ENCODE results near the gene ST3GAL4.
"Not testable (repeated sequence)": the region's sequence is repeated elsewhere in the genome, so short reads cannot be mapped to it uniquely, and the experiment has no call there.

DNA sequence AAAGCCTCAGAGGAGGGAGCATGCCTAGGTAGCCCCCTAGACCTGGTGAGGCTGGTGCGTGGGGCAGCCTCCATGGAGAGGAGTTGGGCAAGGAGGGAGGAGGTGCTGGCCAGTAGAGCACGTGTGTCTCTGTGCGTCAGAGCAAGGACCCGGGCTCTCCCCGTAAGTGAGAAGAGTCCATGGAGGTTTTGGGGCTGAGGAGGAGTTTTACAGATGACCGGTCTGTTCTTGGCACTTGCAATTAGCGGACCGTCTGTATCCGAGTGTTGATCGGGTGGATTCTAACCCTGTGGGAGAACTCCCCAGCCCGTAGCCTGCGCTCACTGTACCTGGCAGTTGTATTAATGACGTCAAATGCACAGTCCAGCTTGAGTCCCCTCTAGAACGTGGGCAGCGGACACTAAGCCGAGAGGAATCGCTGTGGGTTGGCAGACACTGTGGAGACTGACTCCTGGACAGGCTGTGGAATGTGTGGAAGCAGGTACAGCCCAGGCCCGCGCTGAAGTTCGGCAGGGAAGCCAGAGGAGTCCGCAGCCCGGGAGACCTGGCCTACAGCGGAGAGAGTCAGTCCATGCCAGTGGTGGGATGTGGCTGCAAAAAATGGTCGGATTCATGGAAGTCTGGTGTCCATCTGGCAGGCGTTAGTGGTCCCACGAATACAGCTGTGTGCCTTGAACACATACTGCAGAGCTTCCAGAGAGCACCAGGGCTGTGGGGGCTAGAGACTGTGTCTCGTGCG is 19.2 kb downstream of the ST3GAL4 start:
- TF ChIP-seq, protein P1, sequence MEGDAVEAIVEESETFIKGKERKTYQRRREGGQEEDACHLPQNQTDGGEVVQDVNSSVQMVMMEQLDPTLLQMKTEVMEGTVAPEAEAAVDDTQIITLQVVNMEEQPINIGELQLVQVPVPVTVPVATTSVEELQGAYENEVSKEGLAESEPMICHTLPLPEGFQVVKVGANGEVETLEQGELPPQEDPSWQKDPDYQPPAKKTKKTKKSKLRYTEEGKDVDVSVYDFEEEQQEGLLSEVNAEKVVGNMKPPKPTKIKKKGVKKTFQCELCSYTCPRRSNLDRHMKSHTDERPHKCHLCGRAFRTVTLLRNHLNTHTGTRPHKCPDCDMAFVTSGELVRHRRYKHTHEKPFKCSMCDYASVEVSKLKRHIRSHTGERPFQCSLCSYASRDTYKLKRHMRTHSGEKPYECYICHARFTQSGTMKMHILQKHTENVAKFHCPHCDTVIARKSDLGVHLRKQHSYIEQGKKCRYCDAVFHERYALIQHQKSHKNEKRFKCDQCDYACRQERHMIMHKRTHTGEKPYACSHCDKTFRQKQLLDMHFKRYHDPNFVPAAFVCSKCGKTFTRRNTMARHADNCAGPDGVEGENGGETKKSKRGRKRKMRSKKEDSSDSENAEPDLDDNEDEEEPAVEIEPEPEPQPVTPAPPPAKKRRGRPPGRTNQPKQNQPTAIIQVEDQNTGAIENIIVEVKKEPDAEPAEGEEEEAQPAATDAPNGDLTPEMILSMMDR (IDR thresholded peaks at IDR 0.05): not testable (repeated sequence)
- TF ChIP-seq EZH2 (IDR thresholded peaks at IDR 0.05; ENCODE audit: borderline replicate concordance, insufficient read depth, low read depth, low read length, poor library complexity, severe bottlenecking): not testable (repeated sequence)
